HEK293T (cell line): ENCODE data around the gene IMP4.

ENCODE experiments used
- CTCF ChIA-PET: fragments of 350-600 bp; formaldehyde crosslinking; extraction: SDS; loops from one replicate; lab custom pipeline; 2021; ENCODE audit warnings: antibody characterized with exemption, inconsistent platforms; lab: Yijun Ruan, JAX
- POLR2A ChIA-PET: fragments of 350-600 bp; formaldehyde crosslinking; extraction: SDS; loops from one replicate; lab custom pipeline; 2020; ENCODE audit warnings: antibody characterized with exemption, inconsistent platforms; lab: Yijun Ruan, JAX
- DNase-seq: peaks from one replicate; pipeline ENCODE4 v3.0.0; 2012; ENCODE audit warnings: mixed read lengths; ENCODE audit errors: extremely low spot score
- ARNT ChIP-seq: fragments of 450-650 bp; IDR thresholded peaks from 2 replicates; pipeline ENCODE4 v1.6.1; 2017; ENCODE audit warnings: mild to moderate bottlenecking
- BHLHE40 ChIP-seq: fragments of 450-650 bp; IDR thresholded peaks from 2 replicates; pipeline ENCODE4 v1.6.1; 2016; ENCODE audit warnings: mild to moderate bottlenecking, moderate library complexity, borderline replicate concordance
- CTBP1 ChIP-seq: fragments of 450-650 bp; IDR thresholded peaks from 2 replicates; pipeline ENCODE4 v1.6.1; 2016; ENCODE audit warnings: borderline replicate concordance
- ELF4 ChIP-seq: fragments of 450-650 bp; IDR thresholded peaks from 2 replicates; pipeline ENCODE4 v1.6.1; 2017; ENCODE audit warnings: antibody characterized with exemption
- FOXA1 ChIP-seq: fragments of 450-650 bp; IDR thresholded peaks from 2 replicates; pipeline ENCODE4 v1.6.1; 2016; ENCODE audit warnings: mild to moderate bottlenecking
- FOXK2 ChIP-seq: fragments of 450-650 bp; IDR thresholded peaks from 2 replicates; pipeline ENCODE4 v1.6.1; 2016; ENCODE audit warnings: mild to moderate bottlenecking
- FOXM1 ChIP-seq: fragments of 450-650 bp; IDR thresholded peaks from 2 replicates; pipeline ENCODE4 v1.6.1; 2017; ENCODE audit warnings: mild to moderate bottlenecking, borderline replicate concordance
- HDGF ChIP-seq: fragments of 450-650 bp; IDR thresholded peaks from 2 replicates; pipeline ENCODE4 v1.6.1; 2017; ENCODE audit warnings: antibody characterized with exemption, borderline replicate concordance
- L3MBTL2 ChIP-seq: fragments of 450-650 bp; conservative IDR thresholded peaks from 2 replicates; pipeline ENCODE4 v1.6.1; 2016; ENCODE audit warnings: mild to moderate bottlenecking
- LEF1 ChIP-seq: fragments of 450-650 bp; IDR thresholded peaks from 2 replicates; pipeline ENCODE4 v1.6.1; 2017; ENCODE audit warnings: mild to moderate bottlenecking, borderline replicate concordance
- NFRKB ChIP-seq: fragments of 450-650 bp; IDR thresholded peaks from 2 replicates; pipeline ENCODE4 v1.6.1; 2016; ENCODE audit warnings: mild to moderate bottlenecking, moderate library complexity
- PKNOX1 ChIP-seq: fragments of 450-650 bp; IDR thresholded peaks from 2 replicates; pipeline ENCODE4 v1.6.1; 2016
- SP1 ChIP-seq: fragments of 450-650 bp; IDR thresholded peaks from 2 replicates; pipeline ENCODE4 v1.6.1; 2017
- SUZ12 ChIP-seq: fragments of 450-650 bp; IDR thresholded peaks from 2 replicates; pipeline ENCODE4 v1.6.1; 2016; ENCODE audit warnings: mild to moderate bottlenecking
- TARDBP ChIP-seq: fragments of 450-650 bp; IDR thresholded peaks from 2 replicates; pipeline ENCODE4 v1.6.1; 2016
- ZNF384 ChIP-seq: fragments of 450-650 bp; IDR thresholded peaks from 2 replicates; pipeline ENCODE4 v1.6.1; 2016

The IMP4 gene

DNA sequence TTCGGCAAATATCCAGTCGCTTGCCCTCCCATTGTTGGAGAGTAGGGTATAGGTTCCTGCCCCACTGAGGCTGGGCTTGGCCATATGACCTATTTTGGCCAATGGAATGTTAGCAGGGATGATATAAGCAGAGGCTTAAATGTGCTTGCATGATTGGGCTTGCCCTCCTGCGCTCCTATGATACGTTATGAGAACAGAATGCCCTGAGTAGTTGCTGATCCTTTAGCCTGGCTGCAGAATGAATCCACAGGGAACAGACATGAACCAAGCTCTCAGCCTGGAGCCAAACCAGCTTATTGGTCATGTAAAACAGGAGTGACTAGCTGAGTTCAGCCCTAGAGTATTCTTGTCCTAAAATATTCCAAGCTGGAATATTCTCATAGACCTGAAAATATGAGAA, 34.8 kb upstream of the IMP4 start:
- POLR2A ChIA-PET = no interaction called here
- no peak for DNase-seq
- CTCF ChIA-PET = interaction anchor here (0.6 to 0.7 kb wide), 2 partner anchors 12 to 1114 kb away, joined by 3 read pairs; no protein-coding TSS in a partner anchor
- no peak for TF ChIP-seq ZNF384

GRCh38 chr2:130310881-130311280, 31.8 kb upstream of the IMP4 start:
- ChIA-PET POLR2A (no interaction called here), CTCF (interaction anchor here (0.6 kb wide), 1 partner anchor 141 kb away, joined by 3 read pairs; no protein-coding TSS in a partner anchor)
- TF ChIP-seq ELF4 = no peak
- TF ChIP-seq LEF1 = no peak
- TF ChIP-seq FOXA1 = no peak
- no peak for TF ChIP-seq FOXM1
- TF ChIP-seq SP1 = no peak
- TF ChIP-seq BHLHE40 = no peak
- DNase-seq = no peak

GRCh38 chr2:130313812-130314334, 28.8 kb upstream of the IMP4 start:
- no peak for TF ChIP-seq SUZ12
- ChIA-PET POLR2A (no interaction called here), CTCF (no interaction called here)
- DNase-seq = no peak

DNA sequence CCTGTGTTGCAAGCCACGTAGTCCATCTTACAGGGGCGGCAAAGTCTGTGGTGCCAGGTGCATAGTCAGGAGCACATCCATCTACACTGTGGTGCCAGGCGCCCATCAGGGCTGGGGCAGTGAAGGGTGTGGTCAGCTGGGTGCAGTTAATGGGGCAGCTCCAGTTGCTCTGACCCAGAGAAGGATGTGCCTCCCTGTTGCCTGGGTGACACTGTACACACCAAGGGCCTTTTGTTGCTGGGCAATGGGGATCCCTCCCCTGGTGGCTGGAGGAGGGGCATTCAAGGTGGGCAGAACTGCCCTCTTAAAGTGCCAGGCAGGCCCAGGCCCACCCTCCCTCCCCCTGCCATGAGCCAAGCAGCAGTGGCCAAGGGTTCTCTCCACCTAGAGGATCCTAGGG, 28.3 kb upstream of the IMP4 start:
- ChIA-PET CTCF (no interaction called here), POLR2A (no interaction called here)
- DNase-seq = no peak

DNA sequence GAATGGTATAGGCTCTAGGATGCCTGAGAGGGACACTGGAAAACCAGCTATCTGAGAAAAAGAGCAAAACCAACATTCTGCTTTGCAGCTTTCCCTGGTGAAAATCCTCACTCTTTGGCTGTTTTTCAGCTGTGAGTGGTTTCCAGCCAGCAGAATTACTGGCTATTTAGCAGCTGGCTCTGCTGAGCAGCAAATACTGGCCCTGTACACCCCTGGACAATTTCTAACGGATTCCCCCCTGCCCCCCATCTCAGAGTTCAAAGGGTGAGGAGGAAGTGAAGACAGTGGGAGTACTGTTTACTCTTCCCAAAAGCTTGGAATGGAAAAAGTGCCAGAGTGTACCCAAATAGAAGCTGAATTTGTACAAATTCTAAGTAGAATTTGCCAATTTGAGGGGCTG, 26.1 kb upstream of the IMP4 start:
- ChIA-PET POLR2A (no interaction called here), CTCF (interaction anchor here (1.2 kb wide), 1 partner anchor 16 kb away, joined by 3 read pairs; no protein-coding TSS in a partner anchor)
- TF ChIP-seq CTBP1 = no peak
- no peak for TF ChIP-seq ZNF384
- no peak for TF ChIP-seq PKNOX1
- TF ChIP-seq FOXA1 = no peak
- TF ChIP-seq SP1 = no peak
- no peak for DNase-seq

More for the DNA sequence above, 28.3 kb upstream of the IMP4 start:
- TF ChIP-seq ZNF384 = no peak
- TF ChIP-seq ELF4 = no peak
- no peak for TF ChIP-seq SUZ12
- no peak for TF ChIP-seq SP1
- no peak for TF ChIP-seq L3MBTL2
- TF ChIP-seq FOXA1 = no peak
- TF ChIP-seq FOXK2 = no peak
- no peak for TF ChIP-seq CTBP1
- no peak for TF ChIP-seq FOXM1

DNA sequence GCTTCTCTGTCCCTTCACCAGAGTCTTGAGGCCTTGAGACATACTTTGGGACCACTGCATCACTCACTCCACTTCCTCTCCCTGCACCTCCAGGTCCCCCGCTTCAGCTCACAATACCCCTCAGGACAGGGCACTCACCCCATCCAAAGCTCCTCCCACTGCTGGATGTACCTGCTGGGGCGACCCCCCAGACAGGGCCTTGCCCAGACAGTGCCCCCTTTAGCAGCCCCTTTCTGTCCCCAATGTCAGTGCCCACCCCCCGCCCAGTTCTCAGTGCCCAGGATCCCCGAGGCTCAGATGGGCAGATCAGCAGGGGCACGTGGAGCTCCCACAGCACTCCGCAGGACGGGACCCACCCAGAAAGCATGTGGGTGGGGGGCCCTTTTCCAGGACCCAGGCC, 23.8 kb upstream of the IMP4 start:
- DNase-seq = no peak
- no peak for TF ChIP-seq PKNOX1
- no peak for TF ChIP-seq BHLHE40
- TF ChIP-seq ZNF384 = no peak
- no peak for TF ChIP-seq FOXK2
- no peak for TF ChIP-seq FOXM1
- TF ChIP-seq SUZ12 = no peak
- no peak for TF ChIP-seq HDGF
- no peak for TF ChIP-seq ARNT
- no peak for TF ChIP-seq L3MBTL2
- TF ChIP-seq SP1 = no peak
- TF ChIP-seq CTBP1 = no peak
- TF ChIP-seq ELF4 = no peak
- CTCF ChIA-PET = no interaction called here
- POLR2A ChIA-PET = no interaction called here

- no peak for TF ChIP-seq ARNT
- no peak for TF ChIP-seq FOXM1
- no peak for TF ChIP-seq ELF4
- TF ChIP-seq SUZ12 = no peak
- TF ChIP-seq NFRKB = no peak
- no peak for TF ChIP-seq PKNOX1
- no peak for TF ChIP-seq SP1
- no peak for TF ChIP-seq L3MBTL2
- TF ChIP-seq CTBP1 = no peak
- TF ChIP-seq FOXK2 = no peak
- TF ChIP-seq BHLHE40 = no peak
- TF ChIP-seq ZNF384 = no peak
- TF ChIP-seq TARDBP = no peak
- TF ChIP-seq LEF1 = no peak
- TF ChIP-seq FOXA1 = no peak
- no peak for TF ChIP-seq HDGF
- no peak for DNase-seq
- ChIA-PET CTCF (no interaction called here), POLR2A (no interaction called here)
Observed at GRCh38 chr2:130319536-130319935, 23.2 kb upstream of the IMP4 start.
